H1 (cell line): ENCODE data around the gene SMARCC1. TPM values are rescaled to one million over a fixed set of nuclear protein-coding genes. Genes with fewer than 3 reads are reported as not detected.

Experiments
- CTBP2 ChIP-seq: IDR thresholded peaks from 2 replicates; pipeline ENCODE4 v1.7.0; 2011; ENCODE audit warnings: borderline replicate concordance, mild to moderate bottlenecking, moderate library complexity, mixed read lengths, low read length; ENCODE audit not compliant: insufficient read depth, insufficient read length
- EP300 ChIP-seq, 2 experiments: IDR thresholded peaks; 1 replicate in 1 of 2; 2 replicates in 1 of 2; pipeline ENCODE4 v1.6.1; 2011 to 2012; ENCODE audit warnings: low read depth in 2 of 2, low read length in 2 of 2, mild to moderate bottlenecking in 2 of 2, borderline replicate concordance in 1 of 2, inconsistent platforms in 1 of 2, moderate library complexity in 1 of 2
- EZH2 ChIP-seq: fragments of 200-600 bp; sonication (generic); IDR thresholded peaks from 2 replicates; pipeline ENCODE4 v1.7.1; 2012; ENCODE audit warnings: low read depth, mild to moderate bottlenecking, moderate library complexity, low read length, inconsistent platforms; ENCODE audit not compliant: severe bottlenecking
- NANOG ChIP-seq: IDR thresholded peaks from 2 replicates; pipeline ENCODE4 v1.6.1; 2011; ENCODE audit warnings: low read length, low read depth, mild to moderate bottlenecking, inconsistent platforms; ENCODE audit not compliant: insufficient read depth, poor library complexity, severe bottlenecking
- NRF1 ChIP-seq: IDR thresholded peaks from 2 replicates; pipeline ENCODE4 v1.6.1; 2011; ENCODE audit warnings: mild to moderate bottlenecking, low read depth, low read length, improper control_type of control experiment
- SP1 ChIP-seq: IDR thresholded peaks from 2 replicates; pipeline ENCODE4 v1.6.1; 2011; ENCODE audit warnings: low read depth, low read length
- polyA plus RNA-seq, 7 experiments: library from polyadenylated mRNA; depleted of rRNA in 3 of 7; stranded (reverse) in 5 of 7; unstranded in 2 of 7; fragments of >200 nt in 5 of 7; fragments of 200-250 nt in 2 of 7; gene quantifications; 1 replicate in 5 of 7; 2 replicates in 1 of 7; 4 replicates in 1 of 7; pipeline versions ENCODE4 v1.2.1 to v1.2.3, GENCODE V29; 2011 to 2013; ENCODE audit warnings: missing spikeins in 2 of 7, mixed read lengths in 2 of 7
- total RNA-seq: library from RNA; stranded (reverse); fragmentation: NEBNext Ultra II Directional; extraction: Animal tissue kit (Norgen Biotek cat#: 25700); gene quantifications from 2 replicates; pipeline ENCODE4 v1.2.1, GENCODE V29; 2021

The SMARCC1 gene
- total and polyA plus RNA-seq, 2 of the 8 experiments (the other 6 are each of a cell fraction or from before 2014, with no cell fraction given) = 64.1 to 335 TPM

DNA sequence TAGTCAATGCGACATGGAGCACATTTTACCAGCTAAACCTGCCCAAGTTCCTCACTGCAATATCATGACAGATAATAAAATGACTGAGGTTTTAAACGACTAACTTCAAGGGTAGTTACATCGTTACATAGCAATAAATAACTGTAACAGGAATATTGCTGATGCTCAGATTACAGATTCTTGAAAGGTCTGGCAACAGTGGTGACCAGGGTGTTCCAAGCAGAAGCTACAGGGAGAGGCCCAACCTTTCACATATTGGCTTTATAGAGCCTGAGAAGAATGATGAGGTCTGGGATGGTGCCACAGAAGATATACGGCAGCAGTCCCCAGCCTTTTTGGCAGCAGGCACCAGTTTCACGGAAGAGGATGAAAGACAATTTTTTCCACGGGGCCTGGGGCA, 151.9 kb downstream of the SMARCC1 start (continued):
- no peak for TF ChIP-seq EP300 (IDR thresholded peaks at IDR 0.05; ENCODE audit: borderline replicate concordance in 1 of 2, low read depth in 2 of 2, low read length in 2 of 2)
- TF ChIP-seq NRF1 = no peak
- no peak for TF ChIP-seq SP1
- TF ChIP-seq EZH2 = no peak
- TF ChIP-seq CTBP2 = no peak
- no peak for TF ChIP-seq NANOG
